AG04450 (cell line): ENCODE results near the gene KISS1R. TPM values are rescaled to one million over a fixed set of nuclear protein-coding genes. Genes with fewer than 3 reads are reported as not detected.

ENCODE experiments used
- CTCF ChIA-PET: fragments of 300-600, 350-600 bp; formaldehyde crosslinking; extraction: SDS; loops from one replicate; lab custom pipeline; 2022; ENCODE audit warnings: antibody characterized with exemption, inconsistent platforms; lab: Charles Lee
- POLR2A ChIA-PET: fragments of 350-600 bp; formaldehyde crosslinking; extraction: SDS; loops from one replicate; lab custom pipeline; 2021; ENCODE audit warnings: antibody characterized with exemption, inconsistent platforms; lab: Yijun Ruan, JAX
- DNase-seq: peaks from one replicate; pipeline ENCODE4 v3.0.0-alpha.2; 2011; ENCODE audit warnings: low read depth, low spot score
- H3K27ac ChIP-seq: one replicate; pipeline ENCODE4 v1.5.1; 2012; ENCODE audit warnings: low read depth, low read length, control low read depth
- H3K27me3 ChIP-seq: one replicate; pipeline ENCODE4 v1.6.0; 2012; ENCODE audit warnings: low read length; ENCODE audit not compliant: control insufficient read depth, insufficient read depth
- H3K4me3 ChIP-seq: 2 replicates; pipeline ENCODE4 v1.5.1; 2011; ENCODE audit warnings: mild to moderate bottlenecking, low read depth, low read length, control low read depth
- H3K9me3 ChIP-seq: 2 replicates; pipeline ENCODE4 v1.5.1; 2012; ENCODE audit warnings: low read length; ENCODE audit not compliant: control insufficient read depth, insufficient read depth
- CTCF ChIP-seq: IDR thresholded peaks from 2 replicates; pipeline ENCODE4 v1.5.1; 2011; ENCODE audit warnings: low read depth, low read length, control low read depth, inconsistent platforms
- polyA plus RNA-seq: library from polyadenylated mRNA; depleted of rRNA; stranded (reverse); fragments of >200 nt; gene quantifications from 2 replicates; pipeline ENCODE4 v1.2.3, GENCODE V29; 2011

KISS1R gene
- polyA plus RNA-seq, 1 experiment: not detected

GRCh38 chr19:912181-913079 lies 4.7 kb upstream of the KISS1R start:
- ChIA-PET CTCF (no interaction called here), POLR2A (no interaction called here)
- no peak overlapping the region for H3K27ac ChIP-seq
- peak overlapping the region; percentile 86 for H3K4me3 ChIP-seq
- DNase-seq: no peak
- TF ChIP-seq CTCF: no peak
- H3K27me3 ChIP-seq: peaks cover 6% of the 10 kb centered on the region
- peaks cover 7% of the 10 kb centered on the region; the same call in 1 of the 2 replicates for H3K9me3 ChIP-seq

- Histone ChIP-seq H3K9me3 (peaks cover 7% of the 10 kb centered on the region; the same call in 1 of the 2 replicates), H3K27me3 (peaks cover 12% of the 10 kb centered on the region), H3K27ac (peak within 1 kb of the TSS; percentile 68), H3K4me3 (peak within 1 kb of the TSS; percentile 86)
- ChIA-PET CTCF (interaction anchor here (0.9 to 1.0 kb wide), 2 partner anchors 72 to 143 kb away, joined by 3 to 4 read pairs; partner anchors contain the start of gene PRTN3), POLR2A (no interaction called here)
- DNase-seq: no peak
- TF ChIP-seq CTCF: no peak
These were observed 3.9 kb upstream of the KISS1R start, which contains the start of gene R3HDM4 for GRCh38 chr19:913080-913748. R3HDM4 (minus strand) TSS chr19:913219; CDS start chr19:913157, 62 bp downstream.

- no peak for DNase-seq
- H3K27ac ChIP-seq: no peak overlapping the region
- TF ChIP-seq CTCF: no peak
- peaks cover under 1% of the 10 kb centered on the region; the same call in 1 of the 2 replicates for H3K9me3 ChIP-seq
- CTCF ChIA-PET: no interaction called here
- H3K27me3 ChIP-seq: peaks cover 27% of the 10 kb centered on the region
- peak overlapping the region; percentile 17; the same call in 1 of the 2 replicates for H3K4me3 ChIP-seq
- POLR2A ChIA-PET: no interaction called here
These were observed 349 bp upstream of the KISS1R start for GRCh38 chr19:916645-917322.

- POLR2A ChIA-PET: no interaction called here
- Histone ChIP-seq H3K27me3 (peaks cover 27% of the 10 kb centered on the region), H3K9me3 (no peaks in the 10 kb centered on the region; the same call in 1 of the 2 replicates), H3K27ac (no peak overlapping the region), H3K4me3 (no peak overlapping the region)
- DNase-seq: no peak
- TF ChIP-seq CTCF: no peak
- CTCF ChIA-PET: no interaction called here
These were observed 962 bp downstream of the KISS1R start for GRCh38 chr19:918152-918437.
